ENCODE measurements around the gene VEZT. TPM values are rescaled to one million over a fixed set of nuclear protein-coding genes. Genes with fewer than 3 reads are reported as not detected.
"Not testable (repeated sequence)": the region's sequence is repeated elsewhere in the genome, so short reads cannot be mapped to it uniquely, and the experiment has no call there.

The VEZT gene
- total and polyA plus RNA-seq, 2 donors (not counting 1 experiment from before 2014, with no cell fraction given), result 76.6 to 123 TPM

DNA sequence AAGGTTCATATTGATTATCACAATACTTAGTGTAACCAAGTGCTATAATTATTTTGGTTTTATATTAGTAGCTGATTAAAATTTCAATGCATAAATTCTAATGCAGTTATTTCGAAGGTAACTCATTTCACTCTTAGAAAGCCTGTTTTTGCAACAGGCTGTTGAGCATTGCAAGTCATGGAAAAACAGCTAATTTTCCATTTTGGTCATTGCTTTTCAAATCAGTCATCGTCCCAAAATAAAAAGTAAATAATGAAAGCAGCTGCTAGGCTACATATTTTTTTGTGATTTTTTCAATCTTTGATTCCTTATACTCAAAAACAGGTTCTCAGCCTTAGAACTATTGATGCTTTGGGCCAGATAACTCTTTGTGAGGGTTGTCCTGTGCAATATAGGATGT is 22.9 kb downstream of the VEZT start:
- no peak for DNase-seq (ENCODE audit: low read depth in 2 of 2)
- no peak overlapping the region for H3K4me2 ChIP-seq (ENCODE audit: extremely low read depth, insufficient read depth, low read length)
- H3K4me1 ChIP-seq (ENCODE audit: control insufficient read depth, extremely low read depth, insufficient read depth, low read length), result no peaks in the 10 kb centered on the region
- no peak overlapping the region for H2AFZ ChIP-seq (ENCODE audit: low read length)
- no peak for TF ChIP-seq EZH2 (IDR thresholded peaks at IDR 0.05; ENCODE audit: low read length, missing control alignments)
- TF ChIP-seq, protein P1, sequence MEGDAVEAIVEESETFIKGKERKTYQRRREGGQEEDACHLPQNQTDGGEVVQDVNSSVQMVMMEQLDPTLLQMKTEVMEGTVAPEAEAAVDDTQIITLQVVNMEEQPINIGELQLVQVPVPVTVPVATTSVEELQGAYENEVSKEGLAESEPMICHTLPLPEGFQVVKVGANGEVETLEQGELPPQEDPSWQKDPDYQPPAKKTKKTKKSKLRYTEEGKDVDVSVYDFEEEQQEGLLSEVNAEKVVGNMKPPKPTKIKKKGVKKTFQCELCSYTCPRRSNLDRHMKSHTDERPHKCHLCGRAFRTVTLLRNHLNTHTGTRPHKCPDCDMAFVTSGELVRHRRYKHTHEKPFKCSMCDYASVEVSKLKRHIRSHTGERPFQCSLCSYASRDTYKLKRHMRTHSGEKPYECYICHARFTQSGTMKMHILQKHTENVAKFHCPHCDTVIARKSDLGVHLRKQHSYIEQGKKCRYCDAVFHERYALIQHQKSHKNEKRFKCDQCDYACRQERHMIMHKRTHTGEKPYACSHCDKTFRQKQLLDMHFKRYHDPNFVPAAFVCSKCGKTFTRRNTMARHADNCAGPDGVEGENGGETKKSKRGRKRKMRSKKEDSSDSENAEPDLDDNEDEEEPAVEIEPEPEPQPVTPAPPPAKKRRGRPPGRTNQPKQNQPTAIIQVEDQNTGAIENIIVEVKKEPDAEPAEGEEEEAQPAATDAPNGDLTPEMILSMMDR (conservative IDR thresholded peaks at IDR 0.05 in 1 of 2, IDR thresholded peaks at IDR 0.05 in 1 of 2; ENCODE audit: low read depth in 1 of 2, low read length in 2 of 2), result no peak
- peaks cover 6% of the 10 kb centered on the region for H3K36me3 ChIP-seq (ENCODE audit: control insufficient read depth, insufficient read depth, low read length)
- H3K9me3 ChIP-seq (ENCODE audit: control insufficient read depth, insufficient read depth, low read depth, low read length), result no peaks in the 10 kb centered on the region
- no peaks in the 10 kb centered on the region for H4K20me1 ChIP-seq (ENCODE audit: control insufficient read depth, extremely low read depth, insufficient read depth, low read length)
- H3K9ac ChIP-seq (ENCODE audit: insufficient read depth, low read length), result no peak overlapping the region
- H3K79me2 ChIP-seq (ENCODE audit: control insufficient read depth, insufficient read depth, low read length), result peaks cover 24% of the 10 kb centered on the region
- H3K4me3 ChIP-seq (replicated peaks in 1 of 4; ENCODE audit: control extremely low read depth in 1 of 4, insufficient read depth in 1 of 4, low read depth in 3 of 4, low read length in 4 of 4), result no peak overlapping the region
- no peak overlapping the region for H3K27ac ChIP-seq (ENCODE audit: insufficient read depth, low read length)
- H3K27me3 ChIP-seq (ENCODE audit: control insufficient read depth, insufficient read depth, low read length), result no peaks in the 10 kb centered on the region

DNA sequence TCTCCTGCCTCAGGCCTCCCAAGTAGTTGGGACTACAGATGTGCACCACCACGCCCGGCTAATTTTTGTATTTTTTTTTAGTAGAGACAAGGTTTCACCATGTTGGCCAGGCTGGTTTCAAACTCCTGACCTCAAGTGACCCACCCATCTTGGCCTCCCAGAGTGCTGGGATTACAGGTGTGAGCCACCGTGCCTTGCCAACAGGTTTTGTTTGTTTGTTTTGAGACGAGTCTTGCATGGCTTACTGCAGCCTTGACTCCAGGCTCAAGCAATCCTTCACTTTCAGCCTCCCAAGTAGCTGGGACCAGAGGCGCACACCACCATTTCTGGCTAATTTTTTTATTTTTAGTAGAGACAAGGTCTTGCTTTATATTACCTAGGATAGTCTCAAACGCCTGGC is 23.5 kb downstream of the VEZT start:
- not testable (repeated sequence) for H3K27ac ChIP-seq (ENCODE audit: insufficient read depth, low read length); H3K4me1 ChIP-seq (ENCODE audit: control insufficient read depth, extremely low read depth, insufficient read depth, low read length); H3K9ac ChIP-seq (ENCODE audit: insufficient read depth, low read length); H3K4me2 ChIP-seq (ENCODE audit: extremely low read depth, insufficient read depth, low read length); H4K20me1 ChIP-seq (ENCODE audit: control insufficient read depth, extremely low read depth, insufficient read depth, low read length); H3K36me3 ChIP-seq (ENCODE audit: control insufficient read depth, insufficient read depth, low read length); H3K9me3 ChIP-seq (ENCODE audit: control insufficient read depth, insufficient read depth, low read depth, low read length); H3K4me3 ChIP-seq (replicated peaks in 1 of 4; ENCODE audit: control extremely low read depth in 1 of 4, insufficient read depth in 1 of 4, low read depth in 3 of 4, low read length in 4 of 4); H3K27me3 ChIP-seq (ENCODE audit: control insufficient read depth, insufficient read depth, low read length); DNase-seq (ENCODE audit: low read depth in 2 of 2); H2AFZ ChIP-seq (ENCODE audit: low read length)
- peaks cover 27% of the 10 kb centered on the region for H3K79me2 ChIP-seq (ENCODE audit: control insufficient read depth, insufficient read depth, low read length)

DNA sequence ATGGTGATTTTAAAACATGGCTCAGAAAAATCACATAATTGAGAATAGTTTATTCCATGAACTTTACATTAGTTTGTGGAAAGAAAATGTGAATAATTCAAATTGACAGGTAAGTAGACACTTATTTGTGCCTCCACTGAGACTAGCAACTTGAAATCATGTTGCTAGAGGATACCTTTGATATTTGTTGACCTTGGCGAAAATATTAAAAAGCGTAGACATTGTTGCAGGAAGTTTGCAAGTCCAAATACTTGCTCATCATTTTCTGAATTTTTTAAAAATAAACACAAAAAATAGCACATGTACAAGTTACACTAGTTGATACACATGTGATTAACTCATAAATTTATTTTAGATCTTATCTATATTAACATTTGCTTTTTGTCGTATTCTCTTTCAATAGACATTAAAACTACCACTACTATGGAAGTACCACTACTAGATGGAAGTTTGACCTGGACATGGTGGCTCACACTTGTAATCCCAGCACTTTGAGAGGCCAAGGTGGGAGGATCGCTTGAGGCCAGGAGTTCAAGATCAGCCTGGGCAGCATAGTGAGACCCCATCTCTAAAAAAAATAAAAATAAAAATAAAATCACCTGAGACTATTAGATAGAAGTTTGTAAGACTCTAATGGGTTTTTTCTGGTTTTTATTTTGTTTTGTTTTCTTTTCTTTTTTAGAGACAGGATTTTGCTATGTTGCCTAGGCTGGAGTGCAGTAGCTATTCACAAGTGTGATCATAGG is 24.3 kb downstream of the VEZT start:
- no peaks in the 10 kb centered on the region for H3K9me3 ChIP-seq (ENCODE audit: control insufficient read depth, insufficient read depth, low read depth, low read length)
- H3K27ac ChIP-seq (ENCODE audit: insufficient read depth, low read length), result no peak overlapping the region
- DNase-seq (ENCODE audit: low read depth in 2 of 2), result no peak
- no peak for TF ChIP-seq EZH2 (IDR thresholded peaks at IDR 0.05; ENCODE audit: low read length, missing control alignments)
- TF ChIP-seq, protein P1 (conservative IDR thresholded peaks at IDR 0.05 in 1 of 2, IDR thresholded peaks at IDR 0.05 in 1 of 2; ENCODE audit: low read depth in 1 of 2, low read length in 2 of 2), result no peak
- no peak overlapping the region for H3K9ac ChIP-seq (ENCODE audit: insufficient read depth, low read length)
- H2AFZ ChIP-seq (ENCODE audit: low read length), result no peak overlapping the region
- H3K27me3 ChIP-seq (ENCODE audit: control insufficient read depth, insufficient read depth, low read length), result no peaks in the 10 kb centered on the region
- H3K4me3 ChIP-seq (replicated peaks in 1 of 4; ENCODE audit: control extremely low read depth in 1 of 4, insufficient read depth in 1 of 4, low read depth in 3 of 4, low read length in 4 of 4), result no peak overlapping the region
- H4K20me1 ChIP-seq (ENCODE audit: control insufficient read depth, extremely low read depth, insufficient read depth, low read length), result no peaks in the 10 kb centered on the region
- H3K4me2 ChIP-seq (ENCODE audit: extremely low read depth, insufficient read depth, low read length), result no peak overlapping the region
- peaks cover 2% of the 10 kb centered on the region for H3K4me1 ChIP-seq (ENCODE audit: control insufficient read depth, extremely low read depth, insufficient read depth, low read length)
- peaks cover 25% of the 10 kb centered on the region for H3K79me2 ChIP-seq (ENCODE audit: control insufficient read depth, insufficient read depth, low read length)
- peaks cover 6% of the 10 kb centered on the region for H3K36me3 ChIP-seq (ENCODE audit: control insufficient read depth, insufficient read depth, low read length)
